Measurements from ENCODE around the gene MRM3.
"Not testable (repeated sequence)": the region's sequence is repeated elsewhere in the genome, so short reads cannot be mapped to it uniquely, and the experiment has no call there.

The MRM3 gene

DNA sequence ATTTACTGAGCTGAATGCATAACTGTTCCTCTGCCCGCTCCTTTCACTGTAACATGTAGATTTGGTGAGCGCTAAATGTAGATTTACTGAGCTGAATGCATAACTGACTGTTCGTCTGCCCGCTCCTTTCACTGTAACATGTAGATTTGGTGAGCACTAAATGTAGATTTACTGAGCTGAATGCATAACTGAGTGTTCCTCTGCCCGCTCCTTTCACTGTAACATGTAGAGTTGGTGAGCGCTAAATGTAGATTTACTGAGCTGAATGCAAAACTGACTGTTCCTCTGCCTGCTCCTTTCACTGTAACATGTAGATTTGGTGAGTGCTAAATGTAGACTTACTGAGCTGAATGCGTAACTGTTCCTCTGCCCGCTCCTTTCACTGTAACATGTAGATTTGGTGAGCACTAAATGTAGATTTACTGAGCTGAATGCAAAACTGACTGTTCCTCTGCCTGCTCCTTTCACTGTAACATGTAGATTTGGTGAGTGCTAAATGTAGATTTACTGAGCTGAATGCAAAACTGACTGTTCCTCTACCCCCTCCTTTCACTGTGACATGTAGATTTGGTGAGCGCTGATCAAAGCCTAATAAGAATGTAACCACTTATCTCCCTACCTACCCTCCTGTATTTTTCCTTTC lies 26.7 kb upstream of the MRM3 start:
- not testable (repeated sequence) for DNase-seq

- DNase-seq = not testable (repeated sequence)
Measured at GRCh38 chr17:756010-756567, 26.1 kb upstream of the MRM3 start.

DNA sequence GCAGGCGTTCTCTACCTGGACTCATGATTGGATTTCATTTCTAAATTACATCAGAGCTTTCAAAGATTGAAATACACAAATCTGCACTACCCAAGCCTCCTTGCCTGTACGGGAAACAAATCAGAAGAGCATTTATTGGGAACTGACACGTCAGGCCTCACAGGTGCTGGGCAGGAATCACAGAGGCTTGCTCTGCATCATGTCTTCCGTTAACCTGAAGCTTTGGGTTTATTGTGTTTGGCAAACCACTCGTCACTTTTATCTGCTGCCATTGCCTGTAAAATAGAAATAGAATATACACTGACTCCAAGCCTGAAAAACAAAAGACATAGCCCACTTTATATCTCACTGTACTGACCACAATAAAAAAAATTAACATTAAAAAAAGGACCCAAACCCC lies 22.2 kb upstream of the MRM3 start:
- no peak for DNase-seq

- no peak for DNase-seq
Measured at GRCh38 chr17:760371-760770, 21.8 kb upstream of the MRM3 start.

GRCh38 chr17:767076-767475 lies 15.1 kb upstream of the MRM3 start:
- DNase-seq = no peak

GRCh38 chr17:773016-773415 lies 9.1 kb upstream of the MRM3 start:
- no peak for DNase-seq

- no peak for DNase-seq
Measured at GRCh38 chr17:773467-774312, 8.5 kb upstream of the MRM3 start.

DNA sequence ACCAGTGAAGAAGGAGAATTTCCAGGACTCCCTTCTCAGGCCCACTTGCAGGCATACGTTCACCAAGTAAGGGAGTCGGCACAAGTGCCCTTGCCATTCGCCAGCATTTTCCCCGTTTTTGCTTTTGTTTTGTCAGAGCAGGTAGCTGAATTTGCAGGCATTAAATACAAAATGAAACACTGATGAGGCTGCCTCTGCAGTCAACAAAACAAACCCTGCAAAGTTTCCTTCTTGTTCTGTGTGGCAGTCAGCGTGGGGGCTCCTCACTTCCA lies 7.9 kb upstream of the MRM3 start:
- no peak for DNase-seq

DNA sequence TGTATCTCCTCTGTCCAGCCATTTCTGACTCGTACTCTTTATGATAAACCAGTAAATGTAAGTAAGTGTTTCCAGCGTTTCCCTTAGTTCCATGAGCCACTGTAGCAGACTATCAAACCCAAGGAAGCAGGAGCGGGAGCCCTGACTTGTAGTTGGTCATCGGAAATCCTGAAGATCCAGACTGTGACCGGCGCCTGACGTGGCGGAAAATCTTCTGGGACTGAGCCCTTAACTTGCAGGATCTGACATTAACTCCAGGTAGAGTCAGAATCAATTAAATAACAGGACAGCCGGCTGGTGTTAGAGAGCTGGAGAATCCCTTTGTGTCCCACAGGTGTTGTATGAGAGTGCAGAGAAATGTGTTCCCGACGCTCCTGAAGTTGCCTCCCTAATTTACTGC lies 4.1 kb upstream of the MRM3 start:
- DNase-seq = no peak

- DNase-seq = no peak
Measured at GRCh38 chr17:784143-784542, 2.0 kb downstream of the MRM3 start.

DNA sequence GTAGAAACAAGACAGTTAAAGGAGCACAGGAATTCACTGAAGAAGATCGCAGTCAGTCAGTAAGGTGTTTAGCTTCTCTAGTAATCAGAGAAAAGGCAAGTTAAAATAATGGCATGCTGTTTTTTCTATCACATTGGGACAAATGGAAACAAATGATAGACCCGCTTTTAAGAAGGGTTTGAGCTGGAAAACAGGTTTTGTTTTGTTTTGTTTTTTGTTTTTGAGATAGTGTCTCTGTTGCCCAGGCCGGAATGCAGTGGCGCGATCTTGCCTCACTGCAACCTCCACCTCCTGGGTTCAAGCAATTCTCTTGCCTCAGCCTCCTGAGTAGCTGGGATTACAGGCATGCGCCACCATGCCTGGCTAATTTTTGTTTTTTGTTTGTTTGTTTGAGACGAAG lies 3.7 kb downstream of the MRM3 start:
- not testable (repeated sequence) for DNase-seq

- DNase-seq = no peak
Measured at GRCh38 chr17:787641-788221, 5.6 kb downstream of the MRM3 start.

DNA sequence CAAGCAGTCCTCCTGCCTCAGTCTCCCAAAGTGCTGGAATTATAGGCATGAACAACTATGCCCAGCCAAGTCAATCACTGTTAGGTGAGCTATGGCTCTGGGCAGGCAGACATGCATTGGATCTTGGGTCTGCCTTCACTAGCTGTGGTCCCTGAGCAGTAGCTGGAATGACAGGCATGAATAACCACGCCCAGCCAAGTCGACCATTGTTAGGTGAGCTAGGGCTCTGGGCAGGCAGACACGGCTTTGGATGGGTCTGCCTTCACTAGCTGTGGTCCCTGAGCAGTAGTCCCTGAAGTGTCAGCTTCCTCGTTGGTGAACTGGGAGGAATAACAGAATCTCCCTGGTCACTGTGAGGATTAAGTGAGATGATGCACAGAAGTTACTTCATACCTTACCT lies 6.4 kb downstream of the MRM3 start:
- DNase-seq = no peak

DNA sequence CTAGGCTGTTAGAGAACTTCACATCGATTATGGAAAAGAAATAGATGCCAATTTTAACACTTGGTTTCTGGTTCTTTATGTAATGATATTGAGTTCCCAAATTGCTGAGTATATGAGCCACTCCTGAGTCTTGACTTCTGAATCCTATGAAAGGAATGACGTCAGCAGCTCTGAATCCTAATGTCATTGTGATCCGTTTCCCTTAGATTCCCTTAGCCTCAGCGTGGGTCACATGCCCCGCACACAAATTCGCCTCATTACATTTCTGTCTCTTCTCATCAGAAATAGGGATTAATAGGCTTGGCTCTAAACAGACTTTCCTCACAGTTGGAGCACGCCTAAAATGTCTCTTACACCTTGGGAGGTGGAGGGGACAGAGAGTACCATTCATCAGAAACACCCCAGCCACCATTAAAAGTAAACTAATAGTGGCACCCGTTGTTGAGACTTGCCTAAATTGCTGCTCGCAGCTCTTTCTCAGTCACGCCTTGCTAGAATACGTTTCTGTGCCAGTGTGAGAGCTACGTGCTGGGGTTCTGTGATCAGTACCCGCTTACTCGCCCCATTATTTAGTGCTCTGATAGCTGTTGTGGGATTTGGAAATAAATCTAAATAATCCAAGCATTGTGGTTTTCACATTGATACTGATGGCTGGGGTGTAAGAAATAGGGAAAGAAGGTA lies 7.1 kb downstream of the MRM3 start:
- no peak for DNase-seq

- not testable (repeated sequence) for DNase-seq
Measured at GRCh38 chr17:789931-790873, 8.0 kb downstream of the MRM3 start.

DNA sequence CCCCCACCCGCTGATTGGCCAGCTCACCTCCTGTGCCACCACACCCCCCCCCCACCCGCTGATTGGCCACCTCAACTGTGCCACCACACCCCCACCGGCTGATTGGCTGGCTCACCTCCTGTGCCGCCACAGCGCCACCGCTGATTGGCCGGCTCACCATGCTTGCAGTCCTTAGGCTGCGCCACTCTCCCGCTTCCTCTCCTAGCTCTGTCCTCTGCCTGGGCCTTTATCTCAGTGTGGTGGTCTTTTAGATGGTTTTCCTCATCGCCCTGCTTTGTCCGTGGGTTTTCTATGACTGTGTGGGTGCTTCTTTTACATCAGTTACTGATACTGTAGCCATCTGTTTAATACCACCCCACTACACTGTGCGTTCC lies 8.7 kb downstream of the MRM3 start:
- not testable (repeated sequence) for DNase-seq

DNA sequence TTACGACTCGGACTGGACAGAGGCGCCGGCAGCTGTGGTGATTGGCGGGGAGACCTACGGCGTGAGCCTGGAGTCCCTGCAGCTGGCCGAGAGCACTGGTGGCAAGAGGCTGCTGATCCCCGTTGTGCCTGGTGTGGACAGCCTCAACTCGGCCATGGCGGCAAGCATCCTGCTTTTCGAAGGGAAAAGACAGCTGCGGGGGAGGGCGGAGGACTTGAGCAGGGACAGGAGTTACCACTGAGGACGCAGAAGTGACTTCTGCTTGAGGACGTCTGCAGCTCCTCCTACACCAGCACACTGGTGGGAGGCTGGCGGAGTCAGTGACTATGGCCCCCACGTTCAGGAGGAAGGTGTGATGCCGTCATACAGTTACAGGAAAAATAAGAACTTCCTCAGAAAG lies 9.7 kb downstream of the MRM3 start:
- no peak for DNase-seq

GRCh38 chr17:792277-792676 lies 10.1 kb downstream of the MRM3 start:
- no peak for DNase-seq

- peak; percentile 9 for DNase-seq
Measured at GRCh38 chr17:794876-795275, 12.7 kb downstream of the MRM3 start.

GRCh38 chr17:795276-795675 lies 13.1 kb downstream of the MRM3 start:
- DNase-seq = no peak

GRCh38 chr17:795721-796120 lies 13.6 kb downstream of the MRM3 start:
- DNase-seq = no peak

DNA sequence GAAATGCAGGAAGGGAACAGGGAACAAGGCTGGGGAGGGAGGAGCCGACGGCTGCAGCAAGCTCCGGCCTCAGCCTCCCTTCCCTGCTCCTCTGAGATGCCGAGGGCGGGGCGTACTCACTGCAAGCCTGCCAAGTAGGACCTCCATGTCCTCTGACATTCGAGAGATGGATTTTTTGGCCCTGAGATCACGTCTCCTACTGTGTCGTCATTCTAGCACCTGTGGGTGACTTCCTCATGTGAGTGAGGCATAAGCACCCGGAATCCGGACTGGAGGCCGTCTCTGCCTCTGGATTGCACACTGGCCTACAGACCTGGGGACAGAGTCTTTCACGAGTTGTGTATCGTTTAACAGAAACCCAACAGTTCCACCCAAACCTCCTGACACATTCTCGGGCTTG lies 14.5 kb downstream of the MRM3 start:
- no peak for DNase-seq
